Lung (tissue), 12 donors: Measurements from ENCODE around the gene DLEC1. TPM values are rescaled to one million over a fixed set of nuclear protein-coding genes. Genes with fewer than 3 reads are reported as not detected.
"Not testable (repeated sequence)": the region's sequence is repeated elsewhere in the genome, so short reads cannot be mapped to it uniquely, and the experiment has no call there.

Experiments
- ATAC-seq: fragments of 200-7000 bp; cut with Tn5 transposase; one replicate; pipeline ENCODE4 v1.9.1; 2020; ENCODE audit warnings: moderate number of reproducible peaks; ENCODE audit not compliant: insufficient read depth, low FRiP score
- DNase-seq, 3 donors: peaks; one replicate each; pipeline ENCODE4 v3.0.0-alpha.2; 2013 to 2017
- H3K27ac ChIP-seq, 2 donors: one replicate each; pipeline ENCODE4 v1.5.1; 2013; ENCODE audit warnings: mild to moderate bottlenecking in 2 of 2, moderate library complexity in 2 of 2, control low read depth in 1 of 2, inconsistent platforms in 1 of 2, low read depth in 1 of 2, low read length in 1 of 2
- H3K27me3 ChIP-seq, 3 donors: one replicate each; pipeline ENCODE4 v1.5.1; 2013; ENCODE audit warnings: low read length in 2 of 3; ENCODE audit not compliant: control insufficient read depth in 3 of 3, insufficient read depth in 3 of 3
- H3K36me3 ChIP-seq, 4 donors: one replicate each; pipeline ENCODE4 v1.5.1; 2013; ENCODE audit warnings: low read length in 4 of 4, mild to moderate bottlenecking in 1 of 4, moderate library complexity in 1 of 4; ENCODE audit not compliant: control insufficient read depth in 4 of 4, insufficient read depth in 4 of 4
- H3K4me1 ChIP-seq, 5 donors: one replicate each; pipeline ENCODE4 v1.5.1; 2013; ENCODE audit warnings: low read length in 5 of 5, mild to moderate bottlenecking in 2 of 5, moderate library complexity in 1 of 5; ENCODE audit not compliant: control insufficient read depth in 5 of 5, insufficient read depth in 5 of 5
- H3K4me3 ChIP-seq: one replicate; pipeline ENCODE4 v1.5.1; 2013; ENCODE audit warnings: mild to moderate bottlenecking, control low read depth, moderate library complexity
- H3K9ac ChIP-seq, 2 donors: one replicate each; pipeline ENCODE4 v1.5.1; 2013; ENCODE audit warnings: low read length in 2 of 2, control low read depth in 1 of 2; ENCODE audit not compliant: insufficient read depth in 1 of 2
- H3K9me3 ChIP-seq, 4 donors: one replicate each; pipeline ENCODE4 v1.5.1; 2013; ENCODE audit warnings: low read length in 3 of 4, mild to moderate bottlenecking in 1 of 4, moderate library complexity in 1 of 4; ENCODE audit not compliant: control insufficient read depth in 4 of 4, insufficient read depth in 3 of 4
- WGBS, 2 donors: extraction: QIAGEN DNeasy Blood & Tissue Kit; methylation state at CpG; one replicate each; pipeline ENCODE4 v1.1.7; 2013; 5-methylcytosine and 5-hydroxymethylcytosine counted together
- polyA plus RNA-seq, 2 donors: library from polyadenylated mRNA; stranded (reverse); fragments of 200-250 nt; gene quantifications; one replicate each; pipeline ENCODE4 v1.2.1, GENCODE V29; 2013
- total RNA-seq, 2 donors: library from RNA; depleted of rRNA in 1 of 2; stranded (reverse); fragments of >200 nt in 1 of 2; gene quantifications; one replicate each; pipeline ENCODE4 v1.2.1, GENCODE V29; 2014 to 2021
- TF ChIP-seq, protein P1 (sequence below): IDR thresholded peaks from 2 replicates; pipeline ENCODE4 v1.5.1; 2012; ENCODE audit warnings: mild to moderate bottlenecking; ENCODE audit errors: control extremely low read depth, extremely low read depth
- donor health status: control.
- donor health status: control.
- donor health status: Bipolar disorder and iron deficiency.
- donor health status: healthy.
- donor health status: DM: yes; HTN: yes; CAD: no.

Gene DLEC1
- total and polyA plus RNA-seq, 4 donors, result 4.2 to 28.8 (median 8.0) TPM

DNA sequence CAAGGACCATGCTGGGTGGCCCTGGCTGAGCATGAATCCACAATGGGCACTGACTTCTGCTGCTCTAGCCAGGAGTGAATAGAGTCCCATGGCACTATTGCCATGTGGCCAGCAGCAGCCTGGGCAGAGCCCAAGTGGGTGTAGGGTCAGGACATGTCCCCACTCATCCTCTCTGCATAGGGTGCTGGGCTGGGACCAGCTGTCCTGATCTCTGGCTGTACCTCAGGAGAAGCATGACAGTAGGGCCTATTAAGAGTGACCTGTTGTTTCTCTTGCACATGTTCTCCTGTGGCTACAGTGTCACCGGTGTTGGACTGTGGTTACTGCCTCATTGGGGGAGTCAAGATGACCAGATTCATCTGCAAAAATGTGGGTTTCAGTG lies 46.9 kb downstream of the DLEC1 start:
- H3K36me3 ChIP-seq, result peaks cover 0 to 3% (median 1%) of the 10 kb centered on the region in 4 donors
- H3K4me3 ChIP-seq, result no peak overlapping the region
- no peak overlapping the region for H3K27ac ChIP-seq
- no peaks in the 10 kb centered on the region for H3K27me3 ChIP-seq
- DNase-seq, result no peak
- TF ChIP-seq, protein P1, sequence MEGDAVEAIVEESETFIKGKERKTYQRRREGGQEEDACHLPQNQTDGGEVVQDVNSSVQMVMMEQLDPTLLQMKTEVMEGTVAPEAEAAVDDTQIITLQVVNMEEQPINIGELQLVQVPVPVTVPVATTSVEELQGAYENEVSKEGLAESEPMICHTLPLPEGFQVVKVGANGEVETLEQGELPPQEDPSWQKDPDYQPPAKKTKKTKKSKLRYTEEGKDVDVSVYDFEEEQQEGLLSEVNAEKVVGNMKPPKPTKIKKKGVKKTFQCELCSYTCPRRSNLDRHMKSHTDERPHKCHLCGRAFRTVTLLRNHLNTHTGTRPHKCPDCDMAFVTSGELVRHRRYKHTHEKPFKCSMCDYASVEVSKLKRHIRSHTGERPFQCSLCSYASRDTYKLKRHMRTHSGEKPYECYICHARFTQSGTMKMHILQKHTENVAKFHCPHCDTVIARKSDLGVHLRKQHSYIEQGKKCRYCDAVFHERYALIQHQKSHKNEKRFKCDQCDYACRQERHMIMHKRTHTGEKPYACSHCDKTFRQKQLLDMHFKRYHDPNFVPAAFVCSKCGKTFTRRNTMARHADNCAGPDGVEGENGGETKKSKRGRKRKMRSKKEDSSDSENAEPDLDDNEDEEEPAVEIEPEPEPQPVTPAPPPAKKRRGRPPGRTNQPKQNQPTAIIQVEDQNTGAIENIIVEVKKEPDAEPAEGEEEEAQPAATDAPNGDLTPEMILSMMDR, result no peak
- H3K4me1 ChIP-seq, result no peaks in the 10 kb centered on the region
- H3K9ac ChIP-seq, result no peak overlapping the region
- H3K9me3 ChIP-seq, result peaks cover 0 to 4% (median 2%) of the 10 kb centered on the region in 4 donors
- no peak for ATAC-seq
- WGBS, 2 donors, result 84 to 96% methylated on average over 1 of the region's 1 CpG

DNA sequence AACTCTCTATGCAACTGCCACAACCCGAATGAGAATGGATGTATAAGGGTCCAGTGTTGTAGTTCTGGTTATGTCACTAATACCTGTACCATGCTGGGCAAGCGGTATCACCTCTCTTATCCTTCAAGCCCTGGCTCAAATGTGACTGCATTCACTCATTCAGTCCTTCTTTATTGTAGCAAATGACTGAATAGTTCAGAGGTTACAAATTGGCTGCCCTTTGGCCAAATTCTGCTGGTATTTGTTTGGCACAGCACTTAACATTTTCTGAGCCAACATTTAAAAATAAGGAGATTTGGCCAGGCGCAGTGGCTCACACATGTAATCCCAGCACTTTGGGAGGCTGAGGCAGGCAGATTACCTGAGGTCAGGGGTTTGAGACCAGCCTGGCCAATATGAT lies 47.5 kb downstream of the DLEC1 start:
- WGBS, 2 donors, result 83 to 89% methylated on average over 3 of the region's 3 CpGs
- ATAC-seq (no peak), DNase-seq (no peak)
- no peaks in the 10 kb centered on the region for H3K4me1 ChIP-seq
- H3K27ac ChIP-seq, result no peak overlapping the region
- H3K9me3 ChIP-seq, result peaks cover 0 to 4% (median 2%) of the 10 kb centered on the region in 4 donors
- no peak overlapping the region for H3K9ac ChIP-seq
- H3K27me3 ChIP-seq, result no peaks in the 10 kb centered on the region
- H3K4me3 ChIP-seq, result no peak overlapping the region
- TF ChIP-seq, protein P1, result no peak
- H3K36me3 ChIP-seq, result peaks cover 0 to 3% (median 1%) of the 10 kb centered on the region in 4 donors

DNA sequence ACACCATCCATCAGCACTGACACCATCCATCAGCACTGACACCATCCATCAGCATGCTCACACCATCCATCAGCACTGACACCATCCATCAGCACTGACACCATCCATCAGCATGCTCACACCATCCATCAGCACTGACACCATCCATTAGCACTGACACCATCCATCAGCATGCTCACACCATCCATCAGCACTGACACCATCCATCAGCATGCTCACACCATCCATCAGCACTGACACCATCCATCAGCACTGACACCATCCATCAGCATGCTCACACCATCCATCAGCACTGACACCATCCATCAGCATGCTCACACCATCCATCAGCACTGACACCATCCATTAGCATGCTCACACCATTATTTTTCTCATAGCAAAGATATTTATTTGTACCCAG lies 48.3 kb downstream of the DLEC1 start:
- H3K9me3 ChIP-seq, H3K4me3 ChIP-seq, H3K9ac ChIP-seq, DNase-seq, H3K27me3 ChIP-seq, H3K36me3 ChIP-seq, H3K27ac ChIP-seq, H3K4me1 ChIP-seq, ATAC-seq: not testable (repeated sequence)

DNA sequence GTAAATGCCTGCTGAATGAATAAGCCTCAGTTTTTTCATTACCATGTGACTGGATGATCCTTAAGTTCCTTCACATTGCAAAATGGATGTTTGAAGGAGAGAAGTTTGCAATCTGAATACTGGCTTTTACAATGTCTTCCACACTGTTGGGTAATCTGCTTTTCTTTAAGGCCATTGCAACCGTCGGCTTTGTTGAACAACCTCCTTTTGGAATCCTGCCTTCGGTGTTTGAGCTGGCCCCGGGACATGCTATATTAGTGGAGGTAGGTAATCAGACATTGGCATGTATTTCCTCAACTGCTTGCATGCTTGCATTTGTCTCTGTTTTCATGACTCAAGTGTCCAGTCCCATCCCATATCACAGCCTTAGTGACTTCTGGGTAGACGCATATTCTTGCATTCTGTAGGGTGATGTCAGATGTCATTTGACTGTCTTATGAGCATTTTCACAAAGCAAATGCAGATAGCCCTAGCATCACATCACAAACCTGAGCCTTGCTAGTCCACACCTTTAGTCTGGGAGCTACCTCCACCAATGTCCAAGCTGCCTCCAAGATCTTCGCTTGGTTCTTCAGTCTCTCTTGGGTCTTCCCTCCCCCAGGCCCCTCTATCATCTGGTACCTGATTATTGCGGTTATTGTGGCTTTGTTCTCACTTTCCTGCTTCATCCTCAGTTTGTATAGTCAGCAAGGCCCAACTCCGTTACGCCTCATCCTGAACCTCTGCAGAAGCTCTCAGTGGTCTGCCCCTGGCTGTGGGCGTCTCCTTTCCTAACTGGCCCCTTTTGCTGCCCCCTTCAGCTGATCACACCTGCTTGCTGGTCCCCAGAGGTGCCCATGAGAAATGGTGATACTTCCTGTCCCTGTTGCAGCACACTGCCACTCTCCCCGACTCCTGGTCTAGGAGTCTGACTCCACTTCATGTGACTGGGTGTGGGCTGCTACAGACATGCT lies 49.4 kb downstream of the DLEC1 start:
- DNase-seq (no peak), ATAC-seq (no peak)
- H3K36me3 ChIP-seq, result peaks cover 0 to 3% (median 1%) of the 10 kb centered on the region in 4 donors
- H3K9me3 ChIP-seq, result peaks cover 0 to 4% (median 2%) of the 10 kb centered on the region in 4 donors
- no peak overlapping the region for H3K4me3 ChIP-seq
- H3K27me3 ChIP-seq, result no peaks in the 10 kb centered on the region
- TF ChIP-seq, protein P1, result no peak
- H3K4me1 ChIP-seq, result no peaks in the 10 kb centered on the region
- H3K9ac ChIP-seq, result no peak overlapping the region
- 74 to 86% methylated on average over 11 of the region's 11 CpGs for WGBS, 2 donors
- no peak overlapping the region for H3K27ac ChIP-seq
